GM10847 (cell line): ENCODE results near the gene ATF6.

Experiments
- POLR2A ChIP-seq: IDR thresholded peaks from 2 replicates; pipeline ENCODE4 v1.6.1; 2011; ENCODE audit not compliant: insufficient read length; ENCODE audit errors: extremely low read depth

Gene ATF6

GRCh38 chr1:161978011-161978790 lies 212.1 kb downstream of the ATF6 start:
- TF ChIP-seq POLR2A: no peak

DNA sequence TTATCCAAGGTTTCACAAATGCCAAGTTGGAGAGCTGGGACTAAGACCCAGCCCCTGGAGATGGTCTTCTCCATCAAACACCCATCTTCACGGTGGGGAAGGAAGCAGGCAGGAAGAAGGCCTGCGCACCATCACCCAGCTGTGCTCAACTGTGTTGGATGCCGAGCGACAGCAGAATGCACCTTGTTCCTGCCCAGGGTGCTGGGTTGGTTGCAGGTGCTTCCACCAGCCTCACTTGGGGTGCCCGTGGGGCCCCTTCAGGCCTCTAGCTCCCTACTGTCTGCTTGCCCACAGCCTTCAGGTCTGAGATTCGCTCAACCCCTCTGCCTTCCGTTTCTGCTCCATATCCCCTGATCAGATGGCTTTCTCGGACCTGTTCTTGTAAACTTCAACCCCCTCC lies 215.0 kb downstream of the ATF6 start:
- no peak for TF ChIP-seq POLR2A

- no peak for TF ChIP-seq POLR2A
Observed at GRCh38 chr1:161981735-161982506, 215.8 kb downstream of the ATF6 start.

DNA sequence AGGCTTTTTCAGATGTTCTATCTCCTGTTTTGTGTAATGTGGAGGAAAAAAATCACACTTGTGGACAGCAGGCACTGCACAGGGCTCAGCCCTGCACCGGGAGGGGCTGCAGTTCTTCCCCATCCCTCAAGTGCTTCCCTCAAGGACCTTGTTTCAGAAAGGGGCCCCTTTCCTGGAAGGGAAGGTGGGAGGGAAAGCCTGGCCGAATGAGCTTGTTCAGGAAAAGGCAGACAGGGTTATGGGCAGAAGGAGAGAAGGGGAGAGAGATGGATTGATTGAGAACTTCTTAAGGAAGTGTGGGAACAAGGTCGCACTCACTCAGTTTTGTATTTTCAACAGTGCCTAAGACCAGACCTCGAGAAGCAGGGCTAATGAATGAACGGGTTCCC lies 216.4 kb downstream of the ATF6 start:
- TF ChIP-seq POLR2A: no peak

DNA sequence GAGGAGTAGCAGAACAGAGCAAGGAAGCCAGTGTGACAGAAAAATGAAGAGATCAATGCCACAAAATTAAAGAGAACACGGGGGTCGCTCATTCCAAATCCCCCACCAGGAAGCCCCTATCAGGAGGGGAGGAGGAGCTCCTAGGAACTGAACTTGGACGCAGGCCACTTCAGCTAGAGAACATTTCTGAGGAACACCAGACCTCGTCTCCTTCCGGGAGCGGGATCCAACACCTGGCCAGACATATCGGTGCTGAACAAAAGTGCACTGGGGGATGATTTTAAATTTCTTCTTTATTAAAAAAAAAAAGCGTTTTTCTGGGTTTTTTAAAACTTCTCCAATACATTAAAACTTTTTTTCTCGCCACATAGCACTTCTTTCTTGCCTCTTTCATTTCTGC lies 216.8 kb downstream of the ATF6 start:
- TF ChIP-seq POLR2A: no peak

DNA sequence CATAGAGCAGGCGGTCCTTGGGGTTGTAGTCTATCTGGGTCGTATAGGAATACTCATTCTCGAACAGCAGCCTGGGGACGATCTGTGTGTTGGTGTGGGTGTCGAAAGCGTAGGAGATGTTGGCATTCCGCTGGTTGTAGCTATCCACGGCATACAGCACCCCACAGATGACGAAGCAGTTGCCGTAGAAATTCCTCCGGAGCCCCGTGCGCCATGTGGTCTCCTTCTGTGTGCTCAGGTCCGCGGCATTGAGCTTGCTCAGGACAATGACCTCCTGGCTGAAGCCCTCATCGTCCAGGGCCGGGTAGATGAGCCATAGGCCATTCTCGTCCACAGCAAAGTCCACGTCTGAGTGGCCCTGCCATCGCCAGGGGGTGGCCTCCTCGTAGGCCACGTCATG lies 217.6 kb downstream of the ATF6 start:
- TF ChIP-seq POLR2A: no peak

- TF ChIP-seq POLR2A: no peak
Observed at GRCh38 chr1:161985301-161985822, 219.2 kb downstream of the ATF6 start.

- no peak for TF ChIP-seq POLR2A
Observed at GRCh38 chr1:161986328-161986727, 220.2 kb downstream of the ATF6 start.

DNA sequence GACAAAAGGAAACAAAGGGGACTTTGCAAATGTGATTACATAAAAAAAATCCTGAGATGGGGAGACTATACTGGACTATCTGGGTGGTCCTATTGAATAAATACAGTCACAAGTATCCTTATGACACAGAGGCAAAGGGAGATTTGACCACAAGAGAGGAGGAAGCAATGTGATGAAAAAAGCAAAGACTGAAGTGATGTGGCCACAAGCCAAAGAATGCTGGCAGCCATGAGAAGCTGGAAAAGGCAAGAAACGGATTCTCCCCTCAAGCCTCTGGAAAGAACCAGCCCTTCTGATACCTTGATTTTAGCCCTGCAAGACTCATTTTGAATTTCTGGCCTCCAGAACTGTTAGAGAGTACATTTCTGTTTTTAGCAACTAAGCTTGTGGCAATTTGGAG lies 221.2 kb downstream of the ATF6 start:
- TF ChIP-seq POLR2A: no peak

DNA sequence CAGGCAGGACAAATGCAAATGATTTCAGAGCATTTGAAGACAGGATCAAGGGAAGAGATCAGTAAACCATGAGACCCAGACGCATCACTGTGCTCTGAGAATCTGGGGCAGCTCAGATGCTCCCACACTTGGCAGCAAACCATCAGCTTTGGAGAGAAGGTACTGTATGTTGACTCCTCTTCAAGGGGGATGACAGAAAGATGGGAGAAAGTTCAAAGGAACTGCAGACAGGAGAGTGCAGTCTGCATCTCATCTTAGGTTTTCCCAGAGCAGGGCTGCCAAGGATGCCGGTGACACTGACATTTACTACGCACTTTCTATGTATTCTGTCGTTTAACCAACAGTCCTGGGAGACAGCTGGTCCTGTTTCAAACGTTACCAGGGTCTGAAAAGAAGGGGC lies 221.8 kb downstream of the ATF6 start:
- TF ChIP-seq POLR2A: no peak

GRCh38 chr1:161988413-161988812 lies 222.3 kb downstream of the ATF6 start:
- no peak for TF ChIP-seq POLR2A

DNA sequence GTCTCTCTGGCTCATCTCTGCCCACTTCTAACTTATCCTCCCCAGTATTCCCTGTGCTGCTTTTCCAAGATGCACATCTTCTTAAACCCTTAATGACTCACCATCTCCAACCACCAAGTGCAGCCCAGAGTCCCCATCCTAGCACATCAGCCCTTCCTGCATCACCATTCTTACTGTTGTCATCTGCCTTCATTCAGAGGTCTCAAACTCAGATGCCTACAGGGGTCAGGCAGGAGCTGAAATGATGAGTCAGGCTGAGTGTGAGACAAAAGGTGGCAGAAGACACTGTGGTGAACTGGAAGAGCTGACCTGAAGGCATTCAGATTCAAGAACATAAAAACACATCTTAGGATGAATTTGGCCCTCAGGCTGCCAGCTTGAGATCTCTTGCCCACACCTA lies 223.0 kb downstream of the ATF6 start:
- TF ChIP-seq POLR2A: no peak

- no peak for TF ChIP-seq POLR2A
Observed at GRCh38 chr1:161989786-161990185, 223.7 kb downstream of the ATF6 start.

- TF ChIP-seq POLR2A: no peak
Observed at GRCh38 chr1:161993576-161993975, 227.5 kb downstream of the ATF6 start.

DNA sequence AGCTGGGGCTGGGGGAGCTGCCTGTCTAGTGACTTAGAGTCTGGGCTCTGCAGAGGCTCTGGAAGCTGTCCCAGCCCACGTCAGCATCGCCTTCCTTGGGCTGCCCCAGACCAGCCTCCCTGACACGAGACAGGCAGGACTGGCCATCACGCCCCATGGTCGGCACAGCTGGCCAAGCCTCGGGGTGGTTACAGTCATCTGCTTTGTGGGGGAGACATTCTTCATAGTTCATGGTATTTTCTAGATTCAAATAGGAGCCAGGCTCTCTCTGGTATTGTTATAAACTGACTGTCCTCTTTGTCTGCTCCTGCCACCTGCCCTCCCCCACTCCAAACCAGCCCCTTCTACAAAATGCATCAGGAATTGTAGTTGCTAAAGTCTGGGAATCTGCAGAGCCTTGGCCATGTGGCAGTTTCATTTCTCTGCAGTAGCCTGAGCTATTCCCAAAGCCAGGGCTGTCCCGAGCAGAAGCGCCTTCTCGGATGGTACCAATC lies 228.1 kb downstream of the ATF6 start:
- no peak for TF ChIP-seq POLR2A

DNA sequence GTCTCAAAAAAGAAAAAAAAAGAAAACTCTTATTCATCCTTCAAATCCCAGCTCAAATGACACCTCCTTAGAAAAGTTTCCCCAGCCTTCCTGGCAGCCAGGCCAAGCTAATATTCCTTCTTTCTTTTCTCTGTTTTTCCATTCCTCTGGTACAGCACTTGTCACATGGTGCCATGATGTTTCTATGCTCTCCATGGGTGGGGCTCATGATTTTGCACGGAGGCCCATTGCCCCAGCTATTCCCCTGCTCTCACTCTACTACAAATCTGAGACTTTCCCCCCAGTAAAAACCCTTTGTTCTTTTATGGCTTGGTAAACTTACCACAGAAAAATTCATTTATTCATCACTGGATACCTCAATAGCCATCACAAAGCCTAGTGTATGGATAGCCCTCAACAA lies 231.0 kb downstream of the ATF6 start:
- no peak for TF ChIP-seq POLR2A
